Activated CD8-positive, alpha-beta T cell treated with anti-CD3 and anti-CD28 coated beads for 36 hours (primary cell): ENCODE results near the gene DUSP18. TPM values are rescaled to one million over a fixed set of nuclear protein-coding genes. Genes with fewer than 3 reads are reported as not detected.

Experiments used
- ATAC-seq: fragments of 200-7000 bp; cut with Tn5 transposase; one replicate; pipeline ENCODE4 v1.10.0; 2021; ENCODE audit warnings: mild to moderate bottlenecking, moderate library complexity
- CTCF ChIA-PET: fragments of 350-600 bp; sonication (Branson Sonifier 250); formaldehyde crosslinking; loops from one replicate; lab custom pipeline; 2021; ENCODE audit warnings: antibody characterized with exemption; lab: Charles Lee
- POLR2A ChIA-PET: fragments of 350-600 bp; sonication (Branson Sonifier 250); formaldehyde crosslinking; loops from one replicate; lab custom pipeline; 2021; ENCODE audit warnings: antibody characterized with exemption; lab: Charles Lee
- DNase-seq: peaks from one replicate; pipeline ENCODE4 v3.0.0-alpha.2; 2020
- H3K27ac Mint-ChIP-seq: one replicate; pipeline ENCODE4 v1.8.0; 2021; ENCODE audit warnings: mild to moderate bottlenecking, mixed read lengths
- H3K27me3 Mint-ChIP-seq: one replicate; pipeline ENCODE4 v1.8.0; 2021; ENCODE audit warnings: mixed read lengths
- H3K36me3 Mint-ChIP-seq: one replicate; pipeline ENCODE4 v1.8.0; 2021; ENCODE audit warnings: low read depth, mixed read lengths
- H3K4me1 Mint-ChIP-seq: one replicate; pipeline ENCODE4 v1.8.0; 2021; ENCODE audit warnings: low read depth, mixed read lengths
- H3K4me3 Mint-ChIP-seq: one replicate; pipeline ENCODE4 v1.8.0; 2021; ENCODE audit warnings: mild to moderate bottlenecking, moderate library complexity, mixed read lengths
- H3K9me3 Mint-ChIP-seq: one replicate; pipeline ENCODE4 v1.8.0; 2021; ENCODE audit warnings: mixed read lengths
- CTCF ChIP-seq: fragments of 200-600 bp; IDR thresholded peaks from one replicate; pipeline ENCODE4 v1.8.0; 2022; ENCODE audit warnings: antibody characterized with exemption, mild to moderate bottlenecking
- intact Hi-C: fragments of 100-400 bp; cut with micrococcal nuclease; formaldehyde crosslinking; loops from one replicate; pipeline ENCODE4 v1.10.0; 2022
- total RNA-seq, 2 experiments: library from RNA; stranded (reverse); gene quantifications; one replicate each; pipeline ENCODE4 v1.2.3, GENCODE V29; 2021

The DUSP18 gene
- total RNA-seq, 2 experiments from 2014 or later: 4.1 to 4.4 TPM

- ATAC-seq (no peak), DNase-seq (no peak)
- POLR2A ChIA-PET: interaction anchor here (0.7 to 1.2 kb wide), 4 partner anchors 10 to 129 kb away, joined by 3 to 4 read pairs (median 3); no protein-coding TSS in a partner anchor
- no peak overlapping the region for H3K27ac Mint-ChIP-seq
- CTCF ChIA-PET: interaction anchor here (0.9 to 2.4 kb wide), 2 partner anchors 60 kb away, joined by 4 to 8 read pairs; no protein-coding TSS in a partner anchor
- no peak for TF ChIP-seq CTCF
- H3K4me1 Mint-ChIP-seq: peaks cover 8% of the 10 kb centered on the region
- H3K27me3 Mint-ChIP-seq: peaks cover 17% of the 10 kb centered on the region
- intact Hi-C loops: no loop called here
- H3K9me3 Mint-ChIP-seq: no peaks in the 10 kb centered on the region
- no peaks in the 10 kb centered on the region for H3K36me3 Mint-ChIP-seq
- peak overlapping the region; percentile 57 for H3K4me3 Mint-ChIP-seq
Observed at GRCh38 chr22:30695351-30695851, 27.7 kb upstream of the DUSP18 start.

DNA sequence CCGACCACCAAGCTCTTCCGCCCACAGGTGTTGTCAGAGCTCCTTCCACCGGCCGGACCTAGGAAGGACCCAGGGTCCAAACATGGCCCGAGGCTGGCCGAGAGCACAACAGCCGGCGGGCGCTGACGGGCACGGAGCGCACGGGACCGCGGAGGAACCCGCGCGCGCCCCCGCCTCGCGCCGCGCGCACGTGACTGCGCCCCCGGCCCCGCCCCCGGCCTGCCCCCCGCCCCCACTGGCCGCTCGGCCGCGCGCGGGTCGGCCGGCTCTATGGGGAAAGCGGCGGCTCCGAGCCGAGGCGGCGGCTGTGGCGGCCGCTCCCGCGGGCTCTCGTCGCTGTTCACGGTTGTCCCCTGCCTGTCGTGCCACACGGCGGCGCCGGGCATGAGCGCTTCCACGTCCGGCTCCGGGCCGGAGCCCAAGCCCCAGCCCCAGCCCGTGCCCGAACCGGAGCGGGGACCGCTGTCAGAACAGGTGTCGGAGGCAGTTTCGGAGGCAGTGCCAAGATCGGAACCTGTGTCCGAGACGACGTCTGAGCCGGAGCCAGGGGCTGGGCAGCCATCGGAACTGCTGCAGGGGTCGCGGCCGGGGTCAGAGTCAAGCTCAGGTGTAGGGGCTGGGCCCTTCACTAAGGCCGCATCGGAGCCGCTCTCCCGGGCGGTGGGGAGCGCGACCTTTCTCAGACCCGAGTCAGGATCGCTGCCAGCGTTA is 27.1 kb upstream of the DUSP18 start, which contains the start of gene OSBP2:
TSS of gene OSBP2 (plus strand) at position 235 of the 711 bp plus-strand sequence. CDS start at position 271, 36 bp downstream.
- CTCF ChIA-PET: interaction anchor here (0.9 to 2.4 kb wide), 2 partner anchors 8 to 60 kb away, joined by 3 to 8 read pairs; no protein-coding TSS in a partner anchor
- intact Hi-C loops: no loop called here
- H3K4me3 Mint-ChIP-seq: peak within 1 kb of the TSS; percentile 74
- POLR2A ChIA-PET: interaction anchor here (0.7 to 1.8 kb wide), 4 partner anchors 8 to 129 kb away, joined by 3 to 10 read pairs (median 3); no protein-coding TSS in a partner anchor
- no peak for TF ChIP-seq CTCF
- peak; percentile 24 for DNase-seq
- no peaks in the 10 kb centered on the region for H3K36me3 Mint-ChIP-seq
- H3K9me3 Mint-ChIP-seq: no peaks in the 10 kb centered on the region
- peaks cover 17% of the 10 kb centered on the region for H3K27me3 Mint-ChIP-seq
- H3K4me1 Mint-ChIP-seq: peaks cover 8% of the 10 kb centered on the region
- peak within 1 kb of the TSS; percentile 72 for H3K27ac Mint-ChIP-seq
- ATAC-seq: peak; percentile 63

GRCh38 chr22:30694171-30694639 is 26.5 kb upstream of the DUSP18 start:
- peak overlapping the region; percentile 72 for H3K27ac Mint-ChIP-seq

DNA sequence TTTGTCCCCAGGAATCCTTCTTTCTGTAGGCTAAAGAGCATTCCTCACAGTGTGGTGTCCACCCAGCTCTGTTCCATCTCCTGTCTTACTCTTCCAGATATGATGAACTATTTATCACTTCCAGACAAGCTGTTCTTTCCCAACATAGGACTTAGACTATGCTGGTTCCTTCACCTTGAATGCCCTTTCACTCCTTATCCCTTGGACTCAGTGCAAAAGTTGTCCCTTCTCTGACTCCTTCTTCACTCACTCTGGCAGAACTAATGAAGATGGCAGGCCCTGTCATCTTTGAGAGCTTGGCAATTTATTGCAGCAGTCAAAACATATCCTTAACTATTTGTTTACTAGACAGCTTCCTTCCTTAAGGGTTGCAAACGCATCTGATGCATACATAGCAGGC is 23.5 kb upstream of the DUSP18 start:
- ATAC-seq: no peak
- Mint-ChIP-seq H3K27me3 (peaks cover 17% of the 10 kb centered on the region), H3K4me3 (no peak overlapping the region), H3K9me3 (no peaks in the 10 kb centered on the region), H3K36me3 (no peaks in the 10 kb centered on the region), H3K4me1 (peaks cover 8% of the 10 kb centered on the region), H3K27ac (no peak overlapping the region)
- intact Hi-C loops: no loop called here
- TF ChIP-seq CTCF: no peak
- POLR2A ChIA-PET: interaction anchor here (0.8 kb wide), 1 partner anchor 13 kb away, joined by 3 read pairs; no protein-coding TSS in a partner anchor
- no peak for DNase-seq
- CTCF ChIA-PET: no interaction called here

More at GRCh38 chr22:30694171-30694639, 26.5 kb upstream of the DUSP18 start:
- ATAC-seq (peak; percentile 83), DNase-seq (peak; percentile 68)
- Mint-ChIP-seq H3K4me1 (peaks cover 8% of the 10 kb centered on the region), H3K27me3 (peaks cover 17% of the 10 kb centered on the region), H3K9me3 (no peaks in the 10 kb centered on the region), H3K36me3 (no peaks in the 10 kb centered on the region), H3K4me3 (peak overlapping the region; percentile 74)
- ChIA-PET CTCF (interaction anchor here (0.9 to 2.5 kb wide), 3 partner anchors 9 to 61 kb away, joined by 3 to 8 read pairs (median 7); no protein-coding TSS in a partner anchor), POLR2A (interaction anchor here (1.1 to 1.8 kb wide), 2 partner anchors 9 to 47 kb away, joined by 3 to 10 read pairs; no protein-coding TSS in a partner anchor)
- intact Hi-C loops: no loop called here
- no peak for TF ChIP-seq CTCF
